Daoy (cell line): ENCODE measurements around the gene FAM227B. TPM values are rescaled to one million over a fixed set of nuclear protein-coding genes. Genes with fewer than 3 reads are reported as not detected.
"Not testable (repeated sequence)": the region's sequence is repeated elsewhere in the genome, so short reads cannot be mapped to it uniquely, and the experiment has no call there.

ENCODE experiments used
- DNase-seq: peaks from one replicate; pipeline ENCODE4 v3.0.0-alpha.2; 2015; ENCODE audit warnings: low read depth
- total RNA-seq: library from RNA; depleted of rRNA; stranded (reverse); fragments of >200 nt; shearing (Covaris generic); gene quantifications from 2 replicates; pipeline ENCODE4 v1.2.3, GENCODE V29; 2014

Gene FAM227B
- total RNA-seq, 1 experiment from 2014 or later = 1.5 TPM

GRCh38 chr15:49438962-49439631 is 181.5 kb downstream of the FAM227B start:
- DNase-seq = no peak

GRCh38 chr15:49436751-49437150 is 183.9 kb downstream of the FAM227B start:
- no peak for DNase-seq

DNA sequence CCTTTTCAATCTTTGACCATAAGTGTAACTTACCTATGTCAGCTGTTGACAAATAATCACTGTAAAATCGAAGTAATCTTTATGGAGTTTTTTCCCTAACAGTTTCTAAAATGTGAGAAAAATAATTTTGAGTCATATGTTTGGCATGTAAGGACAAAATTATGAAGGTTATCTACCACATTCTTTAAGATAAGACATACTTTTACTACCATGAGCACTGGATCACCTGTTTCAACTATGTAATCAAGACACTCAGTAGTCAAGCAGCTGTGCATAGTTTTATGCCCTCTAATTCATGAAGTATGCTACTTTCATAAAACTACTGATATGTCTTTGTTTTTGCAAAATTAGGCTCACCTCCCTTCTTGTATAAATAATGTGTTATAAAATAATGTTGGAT is 185.4 kb downstream of the FAM227B start:
- DNase-seq = no peak

DNA sequence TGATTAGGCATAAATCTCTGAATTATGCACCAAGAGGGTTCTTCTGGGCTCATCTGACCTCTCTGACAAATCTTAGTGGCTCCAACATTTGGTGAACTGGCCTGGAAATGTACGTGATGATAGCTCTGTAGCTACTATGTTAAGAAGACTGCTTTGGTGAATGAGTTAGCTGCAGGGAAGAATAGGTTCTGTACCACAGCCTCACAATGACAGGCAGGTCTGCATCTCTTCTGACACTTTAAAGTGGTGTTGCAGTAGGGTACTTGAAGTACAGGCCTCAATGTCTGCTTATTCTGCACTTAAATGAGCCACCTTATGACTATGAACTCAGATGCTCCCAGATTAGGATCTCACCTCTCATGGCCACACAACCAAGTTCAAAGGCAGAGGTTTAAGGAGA is 190.6 kb downstream of the FAM227B start:
- no peak for DNase-seq

DNA sequence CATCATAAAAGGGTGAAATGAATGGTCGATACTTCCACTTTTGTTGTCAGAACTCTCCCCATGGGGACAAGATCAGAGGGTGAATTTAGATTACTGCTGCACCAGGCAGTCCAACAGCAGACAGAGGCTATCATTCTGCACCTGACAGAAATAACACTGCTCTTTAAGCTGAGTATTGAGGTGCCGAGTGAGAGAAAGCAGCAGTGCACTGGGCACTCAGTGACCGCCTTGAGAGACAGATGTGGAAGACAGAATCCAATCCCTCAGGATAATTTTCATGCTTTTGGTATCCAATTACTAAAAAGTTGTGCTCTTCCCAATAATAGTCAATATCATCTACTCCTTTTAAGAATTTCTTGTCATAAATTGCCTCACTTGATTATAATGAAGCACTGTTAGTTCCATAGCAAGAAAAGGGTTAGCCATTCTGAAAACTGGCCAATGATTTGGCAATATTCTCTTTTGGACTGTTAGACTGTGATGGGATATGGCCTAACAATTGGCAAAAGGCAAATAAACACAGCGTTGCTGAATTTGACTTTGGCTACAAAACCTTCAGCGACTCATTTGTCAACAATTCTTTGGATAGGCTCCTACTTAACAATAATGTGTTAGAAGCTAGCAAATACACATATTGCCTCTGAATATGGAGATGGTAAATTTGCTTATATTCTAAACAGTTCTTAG is 192.1 kb downstream of the FAM227B start:
- no peak for DNase-seq

DNA sequence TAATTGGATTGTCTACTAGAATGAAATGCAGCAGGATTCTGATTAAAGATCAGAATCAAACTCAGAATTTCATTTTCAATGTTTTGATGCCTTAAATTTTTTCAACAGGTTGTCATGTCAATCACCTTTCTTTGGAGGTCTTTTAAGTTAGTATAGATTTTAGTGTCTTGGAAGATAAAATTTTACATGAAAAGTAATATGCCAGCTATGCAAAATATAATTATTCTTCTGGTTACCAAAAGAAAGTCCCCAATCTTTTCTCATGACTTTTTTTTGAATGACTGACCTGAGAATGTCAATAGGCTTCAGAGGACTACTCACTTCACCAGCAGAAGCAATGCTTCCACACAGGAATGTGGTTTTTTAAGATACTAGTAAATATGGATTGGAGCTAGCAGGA is 193.2 kb downstream of the FAM227B start:
- no peak for DNase-seq

DNA sequence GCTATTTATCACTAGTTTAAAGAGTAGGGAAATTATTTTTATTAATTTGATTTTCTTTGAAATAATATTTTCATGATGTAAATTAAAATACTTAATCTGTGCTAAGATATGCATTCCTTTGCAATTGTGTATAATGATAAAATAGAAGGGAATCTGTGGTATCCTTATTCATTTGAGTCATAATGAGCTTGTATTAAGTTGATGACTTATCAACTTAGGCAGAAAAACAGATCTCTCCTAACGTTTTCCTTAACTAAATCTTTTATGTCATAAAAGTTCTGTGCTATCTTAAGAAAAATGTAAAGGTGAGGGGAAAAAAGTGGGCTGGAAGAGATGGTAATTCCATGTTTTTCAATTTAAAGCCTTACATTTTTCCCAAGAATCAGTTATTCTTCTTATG is 195.7 kb downstream of the FAM227B start:
- DNase-seq = no peak

DNA sequence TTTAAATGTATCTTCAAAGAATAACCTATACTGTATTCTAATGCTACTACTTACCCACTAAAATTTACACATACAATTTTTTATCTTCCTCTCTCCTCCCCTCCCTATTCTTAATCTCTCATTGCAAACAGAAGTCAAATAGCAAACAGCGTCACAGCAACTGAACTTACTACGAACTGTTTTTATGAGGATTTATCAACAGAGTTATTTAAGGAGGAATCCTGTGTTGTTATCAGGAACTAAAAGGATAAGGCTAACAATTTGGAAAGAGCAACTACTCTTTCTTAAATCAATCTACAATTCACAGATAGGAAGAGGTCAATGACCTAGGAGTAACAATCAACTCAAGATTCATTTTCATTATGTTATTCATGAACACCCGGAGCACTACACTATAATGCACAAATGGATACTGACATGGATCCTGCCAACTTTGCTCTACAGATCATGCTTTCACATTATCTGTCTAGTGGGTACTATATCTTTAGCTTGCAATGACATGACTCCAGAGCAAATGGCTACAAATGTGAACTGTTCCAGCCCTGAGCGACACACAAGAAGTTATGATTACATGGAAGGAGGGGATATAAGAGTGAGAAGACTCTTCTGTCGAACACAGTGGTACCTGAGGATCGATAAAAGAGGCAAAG is 196.6 kb downstream of the FAM227B start:
- no peak for DNase-seq

DNA sequence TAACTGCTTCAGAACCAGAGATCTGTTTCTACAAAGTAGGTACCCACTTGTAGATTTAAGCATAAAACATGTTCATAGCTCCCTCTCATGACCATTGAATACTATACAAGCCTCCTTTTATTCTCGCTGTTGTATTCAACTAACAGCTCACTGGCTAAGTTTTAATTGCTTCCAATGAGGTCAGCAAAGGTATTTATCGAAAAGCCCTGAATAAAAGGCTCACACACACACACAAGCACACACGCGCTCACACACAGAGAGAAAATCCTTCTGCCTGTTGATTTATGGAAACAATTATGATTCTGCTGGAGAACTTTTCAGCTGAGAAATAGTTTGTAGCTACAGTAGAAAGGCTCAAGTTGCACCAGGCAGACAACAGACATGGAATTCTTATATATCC is 197.6 kb downstream of the FAM227B start, which contains the start of gene FGF7:
Gene FGF7, plus strand, starts transcription at position 222 of the 400 bp plus-strand sequence. CDS start 1,056 bp downstream, outside the sequence.
- no peak for DNase-seq

GRCh38 chr15:49421991-49422390 is 198.6 kb downstream of the FAM227B start:
- peak; percentile 45 for DNase-seq

DNA sequence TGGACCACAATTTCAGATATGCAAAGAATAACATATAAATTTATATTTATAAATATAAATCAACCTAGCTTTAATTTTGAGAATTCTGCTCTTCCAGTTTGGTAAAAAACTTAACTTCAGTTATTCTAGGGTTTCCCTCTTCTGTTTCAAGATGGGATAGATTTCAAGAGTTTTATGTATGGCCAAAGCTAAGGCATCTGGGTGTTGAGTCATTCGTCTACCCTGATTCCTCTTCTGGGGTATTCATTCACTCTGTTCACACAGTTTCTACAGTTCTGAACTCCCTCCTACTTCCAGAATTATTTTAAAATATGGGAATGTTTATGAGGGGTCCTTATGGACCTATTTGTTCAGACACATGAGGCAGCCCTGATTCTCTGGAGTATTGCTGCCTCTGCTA is 201.8 kb downstream of the FAM227B start:
- no peak for DNase-seq

DNA sequence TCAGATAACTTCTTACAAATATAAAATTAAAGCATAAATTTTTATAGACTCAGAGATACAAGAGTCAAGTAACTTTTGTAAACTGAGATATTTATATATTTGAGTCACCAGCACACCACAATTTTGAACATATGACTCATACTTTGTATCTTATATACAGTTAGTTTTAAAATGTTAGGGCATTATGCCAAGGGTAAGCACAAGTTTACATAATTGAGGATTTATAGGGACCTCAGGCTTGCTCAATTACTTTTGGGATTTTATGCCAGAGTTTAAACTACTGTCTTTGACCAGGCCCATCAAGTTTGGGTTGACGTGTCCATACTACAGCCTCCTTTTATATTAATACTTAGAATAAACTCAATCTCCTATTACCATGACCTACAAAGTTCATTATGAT is 205.0 kb downstream of the FAM227B start:
- no peak for DNase-seq

- DNase-seq = no peak
These were observed 205.5 kb downstream of the FAM227B start for GRCh38 chr15:49415149-49415548.

DNA sequence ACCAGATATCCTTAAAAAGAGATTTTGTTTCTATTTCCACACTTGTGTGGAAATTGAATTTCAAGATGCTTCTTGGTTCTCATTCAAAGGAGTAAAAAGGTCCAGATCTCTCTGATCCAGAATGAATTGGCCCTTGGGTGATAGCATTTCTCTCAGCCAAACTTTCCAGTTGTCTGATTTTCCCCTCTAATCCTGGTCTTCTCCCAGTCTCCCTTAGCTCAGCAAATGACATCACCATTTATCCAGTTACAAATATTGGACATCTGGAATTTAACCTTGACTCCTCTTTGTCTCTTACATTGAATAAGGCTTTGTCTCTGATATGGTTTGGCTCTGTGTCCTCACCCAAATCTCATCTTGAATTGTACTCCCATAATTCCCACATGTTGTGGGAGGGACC is 207.8 kb downstream of the FAM227B start:
- no peak for DNase-seq

GRCh38 chr15:49410641-49411040 is 210.0 kb downstream of the FAM227B start:
- no peak for DNase-seq

GRCh38 chr15:49406352-49407118 is 214.1 kb downstream of the FAM227B start:
- DNase-seq = no peak

DNA sequence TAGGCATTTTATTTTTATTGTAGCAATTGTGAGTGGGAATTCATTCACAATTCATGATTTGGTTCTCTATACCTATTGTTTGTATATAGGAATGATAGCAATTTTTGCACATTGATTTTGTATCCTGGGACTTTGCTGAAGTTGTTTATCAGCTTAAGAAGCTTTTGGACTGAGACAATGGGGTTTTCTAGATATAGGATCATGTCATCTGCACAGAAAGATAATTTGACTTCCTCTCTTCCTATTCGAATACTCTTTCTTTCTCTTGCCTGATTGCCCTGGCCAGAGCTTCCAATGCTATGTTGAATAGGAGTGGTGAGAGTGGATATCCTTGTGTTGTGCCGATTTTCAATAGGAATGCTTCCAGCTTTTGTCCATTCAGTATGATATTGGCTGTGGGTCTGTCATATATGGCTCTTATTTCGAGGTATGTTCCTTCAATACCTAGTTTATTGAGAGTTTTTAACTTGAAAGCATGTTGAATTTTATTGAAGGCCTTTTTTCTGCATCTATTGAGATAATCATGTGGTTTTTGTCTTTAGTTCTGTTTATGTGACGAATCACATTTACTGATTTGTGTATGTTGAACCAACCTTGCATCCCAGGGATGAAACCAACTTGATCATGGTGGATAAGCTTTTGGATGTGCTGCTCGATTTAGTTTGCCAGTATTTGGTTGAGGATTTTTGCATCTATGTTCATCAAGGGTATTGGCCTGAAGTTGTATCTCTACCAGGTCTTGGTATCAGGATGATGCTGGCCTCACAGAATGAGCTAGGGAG is 217.9 kb downstream of the FAM227B start:
- DNase-seq = not testable (repeated sequence)

DNA sequence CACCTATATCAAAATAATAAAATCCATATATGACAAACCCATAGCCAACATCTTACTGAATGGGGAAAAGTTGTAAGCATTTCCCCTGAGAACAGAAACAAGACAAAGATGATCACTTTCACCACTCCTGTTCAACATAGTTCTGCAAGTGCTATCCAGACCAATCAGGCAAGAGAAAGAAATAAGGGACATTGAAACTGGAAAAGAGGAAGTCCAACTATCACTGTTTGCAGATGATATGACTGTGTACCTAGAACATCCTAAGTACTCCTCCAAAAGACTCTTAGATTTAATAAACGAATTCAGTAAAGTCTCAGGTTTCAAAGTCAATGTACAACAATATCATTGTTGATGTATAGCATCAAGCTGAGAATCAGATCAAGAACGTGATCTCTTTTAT is 233.1 kb downstream of the FAM227B start:
- DNase-seq = no peak

DNA sequence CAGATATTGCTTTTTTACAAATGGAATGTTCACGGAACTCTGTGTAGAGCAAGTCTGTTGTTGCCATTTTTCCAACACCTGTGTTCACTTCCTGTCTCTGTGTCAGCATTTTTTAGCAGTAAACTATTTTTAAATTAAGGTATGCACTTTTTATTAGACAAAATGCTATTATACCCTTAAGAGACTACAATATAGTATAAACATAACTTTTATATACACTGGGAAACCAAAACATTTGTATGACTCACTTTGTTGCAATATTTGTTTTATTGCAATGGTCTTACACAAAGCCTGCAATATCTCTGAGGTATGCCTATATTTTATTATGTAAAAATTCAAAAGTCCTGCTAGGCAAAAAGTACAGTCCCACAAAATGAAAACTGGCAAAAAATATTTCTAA is 237.4 kb downstream of the FAM227B start:
- no peak for DNase-seq

GRCh38 chr15:49382394-49382793 is 238.2 kb downstream of the FAM227B start:
- no peak for DNase-seq

GRCh38 chr15:49380912-49381311 is 239.7 kb downstream of the FAM227B start:
- peak; percentile 4 for DNase-seq
